Ishikawa (cell line): Measurements from ENCODE around the gene SCARF2.

Source experiments
- EGR1 ChIP-seq: IDR thresholded peaks from 2 replicates; pipeline ENCODE4 v1.6.1; 2012
- EP300 ChIP-seq: IDR thresholded peaks from 2 replicates; pipeline ENCODE4 v1.6.1; 2012; ENCODE audit warnings: borderline replicate concordance
- YY1 ChIP-seq: IDR thresholded peaks from 2 replicates; pipeline ENCODE4 v1.6.1; 2012; ENCODE audit warnings: low read depth

DNA sequence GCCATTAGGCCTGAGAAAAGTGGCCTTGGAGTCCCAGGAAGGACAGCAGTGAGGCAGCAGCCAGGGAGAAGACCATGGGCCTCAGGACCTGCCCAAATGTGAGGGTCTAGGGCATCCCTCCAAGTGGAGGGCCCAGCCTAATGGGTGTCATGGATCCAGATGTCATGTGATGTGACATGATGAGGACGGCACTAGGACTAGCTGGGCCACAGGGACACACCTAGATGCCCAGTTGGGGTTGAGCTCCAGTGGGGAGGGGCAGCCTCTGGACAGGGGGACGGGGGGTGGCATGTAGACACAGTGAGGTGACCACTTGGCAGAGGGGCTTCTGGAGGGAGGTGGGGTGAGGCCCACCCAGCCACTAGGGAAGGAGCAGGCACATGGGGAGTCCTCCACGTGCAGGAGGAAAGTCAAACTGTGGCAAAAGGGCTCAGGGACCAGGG lies 5.4 kb downstream of the SCARF2 start:
- TF ChIP-seq YY1, result no peak
- no peak for TF ChIP-seq EP300
- no peak for TF ChIP-seq EGR1
